ENCODE data around the gene RPTOR.

Gene RPTOR

DNA sequence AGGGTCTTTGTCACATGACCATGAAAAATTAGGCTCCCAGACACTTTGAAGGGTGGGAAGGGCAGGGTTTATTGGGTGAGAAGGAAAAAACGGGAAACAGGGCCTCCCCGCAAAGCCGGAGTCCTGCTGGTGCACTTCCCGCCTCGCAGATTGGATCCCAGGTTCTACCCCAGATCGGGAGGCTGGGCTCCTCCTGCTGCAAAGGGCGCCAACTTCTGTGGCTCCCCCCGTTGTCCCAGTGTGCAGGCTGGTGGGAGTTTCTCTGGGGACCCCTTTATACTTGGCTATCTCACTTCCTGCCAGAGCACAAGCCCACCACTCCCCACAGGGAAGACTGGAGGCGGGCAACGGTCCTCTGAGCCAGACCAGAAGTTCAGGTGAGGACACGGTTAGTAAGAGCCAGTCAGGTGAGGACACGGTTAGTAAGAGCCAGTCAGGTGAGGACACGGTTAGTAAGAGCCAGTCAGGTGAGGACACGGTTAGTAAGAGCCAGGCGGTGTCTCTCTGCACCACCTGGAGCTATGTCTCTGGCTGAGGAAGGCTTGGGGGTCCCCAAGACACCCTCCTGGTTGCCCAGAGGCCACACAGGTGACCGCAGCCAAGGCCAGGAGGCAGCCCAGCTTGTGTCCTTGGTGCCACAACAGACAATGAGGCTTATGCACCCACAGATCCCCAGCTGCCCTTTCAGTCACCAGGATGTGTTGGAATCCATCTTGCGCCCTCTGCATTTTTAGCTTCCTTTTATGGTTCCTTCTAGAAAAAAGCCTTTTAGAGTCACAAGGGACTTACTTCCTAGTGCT, 398.9 kb downstream of the RPTOR start:
- no peak for DNase-seq (ENCODE audit: low read depth in 2 of 2)

DNA sequence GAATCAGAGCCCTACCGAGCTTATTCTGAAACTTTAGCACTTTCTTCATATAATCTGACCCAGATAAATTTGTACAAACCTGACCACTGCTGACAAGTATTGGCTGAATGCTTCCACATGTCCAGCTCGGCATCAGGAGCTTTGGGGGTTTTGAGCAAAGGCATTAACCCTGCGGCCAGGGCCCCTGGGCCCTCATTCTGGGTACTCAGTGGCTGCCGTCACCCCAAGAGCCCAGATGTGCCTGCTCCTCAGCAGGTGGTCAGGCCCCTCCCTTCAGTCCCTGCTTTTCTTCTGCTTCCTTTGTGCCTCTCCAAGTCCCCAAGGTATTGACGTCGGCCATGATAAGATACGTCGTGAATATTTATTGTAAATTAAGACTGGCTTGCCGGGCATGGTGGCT, 399.7 kb downstream of the RPTOR start:
- DNase-seq (ENCODE audit: low read depth in 2 of 2), result no peak

DNA sequence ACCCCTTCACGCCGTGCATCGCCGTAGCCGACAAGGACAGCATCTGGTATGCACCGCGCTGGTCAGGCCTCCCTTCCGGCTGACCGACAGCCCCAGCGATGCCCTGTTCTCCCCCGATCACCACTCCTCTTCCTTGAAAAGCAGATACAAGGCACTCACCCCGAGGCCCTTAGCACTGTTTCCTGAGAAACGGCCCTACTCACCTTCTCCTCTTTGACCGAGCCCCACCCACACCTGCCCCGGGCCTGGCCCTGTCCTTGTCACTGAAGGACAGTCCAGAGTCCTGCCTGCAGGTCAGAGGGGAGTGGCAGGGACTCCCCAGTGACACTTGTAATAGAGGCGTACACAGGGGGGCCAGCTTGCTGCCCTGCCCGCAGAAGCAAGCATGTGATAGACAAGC, 401.1 kb downstream of the RPTOR start:
- no peak for DNase-seq (ENCODE audit: low read depth in 2 of 2)

DNA sequence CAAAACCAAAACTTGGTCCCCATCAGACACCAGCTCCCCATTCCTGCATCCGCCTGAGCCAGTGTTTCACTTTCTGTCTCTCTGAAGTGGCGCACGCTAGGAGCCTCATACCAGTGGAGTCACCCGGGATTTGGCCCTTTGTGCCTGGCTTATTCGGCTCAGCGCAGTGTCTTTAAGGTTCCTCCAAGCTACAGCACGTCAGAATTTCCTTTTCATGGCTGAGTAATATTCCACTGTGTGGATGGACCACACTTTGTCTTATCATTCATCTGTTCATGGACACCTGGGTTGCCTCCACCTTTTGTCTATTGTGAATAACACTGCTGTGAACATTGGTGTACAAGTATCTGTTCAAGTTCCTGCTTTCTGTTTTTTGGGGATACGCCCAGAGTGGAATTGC, 401.8 kb downstream of the RPTOR start:
- DNase-seq (ENCODE audit: low read depth in 2 of 2), result no peak

DNA sequence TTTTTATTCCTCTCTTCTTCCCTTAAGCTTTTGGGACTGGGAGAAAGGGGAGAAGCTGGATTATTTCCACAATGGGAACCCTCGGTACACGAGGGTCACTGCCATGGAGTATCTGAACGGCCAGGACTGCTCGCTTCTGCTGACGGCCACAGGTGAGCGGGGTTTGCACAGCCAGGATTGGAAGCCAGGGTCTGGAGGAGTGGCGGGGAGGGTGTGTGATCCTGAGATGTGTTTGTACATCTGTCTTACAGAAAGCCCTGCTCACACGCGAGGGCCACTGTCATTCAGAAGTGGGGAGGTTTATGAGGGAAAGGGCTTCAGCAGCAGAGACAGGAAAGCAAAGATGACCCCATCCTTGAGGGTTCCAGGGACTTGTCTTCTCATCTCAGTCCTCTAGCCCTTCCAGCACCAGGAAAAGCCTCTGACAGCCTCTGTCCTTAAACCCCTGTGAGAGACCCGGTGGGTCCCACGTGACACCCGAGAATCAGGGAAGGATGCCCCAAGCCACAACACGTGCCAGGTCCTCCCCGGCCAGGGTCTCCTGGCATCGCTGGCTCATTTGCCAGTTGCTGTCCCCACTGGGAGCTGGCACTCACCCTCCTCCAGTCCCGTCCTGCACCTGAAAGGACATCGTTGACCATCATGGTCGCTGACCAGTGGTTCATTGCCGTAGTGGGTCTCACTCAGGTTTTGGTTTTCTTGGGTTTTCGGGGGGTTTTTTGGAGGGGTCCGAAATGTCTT, 402.7 kb downstream of the RPTOR start:
- DNase-seq (ENCODE audit: low read depth in 2 of 2), result no peak

DNA sequence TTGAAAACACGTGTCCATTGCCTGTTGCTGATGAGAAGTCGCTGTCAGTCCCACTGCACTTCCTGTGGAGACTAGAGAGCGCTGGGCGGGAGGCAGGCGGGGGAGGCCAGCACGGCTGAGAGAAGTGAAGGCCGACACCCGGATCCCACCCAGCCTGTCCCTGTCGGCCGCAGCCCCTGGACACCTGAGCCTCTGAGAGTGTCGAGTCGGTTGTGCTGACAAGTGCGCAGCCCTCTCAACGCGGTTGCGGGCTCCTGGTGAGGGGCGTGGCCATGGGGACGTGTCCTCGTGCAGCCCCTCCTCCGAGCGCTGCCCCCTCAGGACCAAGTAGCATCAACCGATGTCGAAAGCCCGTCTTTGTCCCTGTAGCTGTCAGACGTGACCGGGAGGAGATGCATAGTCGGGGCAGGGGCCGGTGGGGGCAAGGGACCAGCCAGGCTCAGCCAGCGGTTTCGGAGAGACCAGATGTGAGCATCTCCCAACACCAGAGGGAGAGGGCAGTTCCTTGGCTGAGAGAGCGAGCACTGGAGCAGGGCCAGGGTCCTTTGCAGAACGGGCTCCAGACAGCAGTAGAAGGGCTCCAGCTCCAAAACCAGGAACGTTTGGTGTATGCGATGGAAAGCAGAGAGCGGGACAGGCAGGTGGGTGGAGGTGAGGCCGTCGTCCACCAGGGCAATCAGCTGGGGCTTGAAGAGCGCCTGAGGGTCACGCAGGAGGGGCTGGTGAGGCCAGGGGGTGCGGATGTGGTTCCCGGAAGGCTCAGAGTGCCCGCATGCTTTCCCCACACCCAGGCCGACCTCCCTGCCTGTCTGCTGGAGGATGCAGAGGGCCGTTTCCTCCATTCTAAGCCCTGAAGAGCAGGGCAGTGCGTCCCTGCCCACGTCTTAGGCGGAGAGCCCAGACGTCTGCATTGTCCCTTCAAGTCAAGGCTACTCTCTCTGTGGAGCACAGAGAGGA, 403.7 kb downstream of the RPTOR start:
- DNase-seq (ENCODE audit: low read depth in 2 of 2), result no peak

DNA sequence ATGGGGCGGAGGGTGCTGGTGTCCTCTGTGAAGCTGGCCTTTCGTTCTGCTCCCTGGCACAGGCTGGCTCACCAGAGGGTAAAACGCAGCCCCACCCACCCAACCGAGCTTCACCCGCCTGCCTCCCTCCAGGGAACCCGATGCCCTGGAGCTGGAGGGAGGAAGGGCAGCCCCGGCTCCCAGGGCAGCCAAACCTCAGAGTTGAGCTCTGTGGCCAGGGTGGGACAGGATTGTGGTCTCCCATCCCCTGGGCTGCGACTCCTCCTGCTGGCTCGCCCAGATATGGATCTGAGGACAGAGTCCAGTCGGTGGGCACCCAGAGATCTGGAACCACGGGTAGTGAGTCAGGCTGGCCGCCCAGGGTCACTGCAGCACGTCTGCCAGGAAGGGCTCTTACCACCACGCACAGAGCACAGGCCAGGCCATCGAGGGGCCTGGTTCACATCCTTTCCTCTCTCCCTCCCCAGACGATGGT, 404.4 kb downstream of the RPTOR start:
- DNase-seq (ENCODE audit: low read depth in 2 of 2), result no peak

DNA sequence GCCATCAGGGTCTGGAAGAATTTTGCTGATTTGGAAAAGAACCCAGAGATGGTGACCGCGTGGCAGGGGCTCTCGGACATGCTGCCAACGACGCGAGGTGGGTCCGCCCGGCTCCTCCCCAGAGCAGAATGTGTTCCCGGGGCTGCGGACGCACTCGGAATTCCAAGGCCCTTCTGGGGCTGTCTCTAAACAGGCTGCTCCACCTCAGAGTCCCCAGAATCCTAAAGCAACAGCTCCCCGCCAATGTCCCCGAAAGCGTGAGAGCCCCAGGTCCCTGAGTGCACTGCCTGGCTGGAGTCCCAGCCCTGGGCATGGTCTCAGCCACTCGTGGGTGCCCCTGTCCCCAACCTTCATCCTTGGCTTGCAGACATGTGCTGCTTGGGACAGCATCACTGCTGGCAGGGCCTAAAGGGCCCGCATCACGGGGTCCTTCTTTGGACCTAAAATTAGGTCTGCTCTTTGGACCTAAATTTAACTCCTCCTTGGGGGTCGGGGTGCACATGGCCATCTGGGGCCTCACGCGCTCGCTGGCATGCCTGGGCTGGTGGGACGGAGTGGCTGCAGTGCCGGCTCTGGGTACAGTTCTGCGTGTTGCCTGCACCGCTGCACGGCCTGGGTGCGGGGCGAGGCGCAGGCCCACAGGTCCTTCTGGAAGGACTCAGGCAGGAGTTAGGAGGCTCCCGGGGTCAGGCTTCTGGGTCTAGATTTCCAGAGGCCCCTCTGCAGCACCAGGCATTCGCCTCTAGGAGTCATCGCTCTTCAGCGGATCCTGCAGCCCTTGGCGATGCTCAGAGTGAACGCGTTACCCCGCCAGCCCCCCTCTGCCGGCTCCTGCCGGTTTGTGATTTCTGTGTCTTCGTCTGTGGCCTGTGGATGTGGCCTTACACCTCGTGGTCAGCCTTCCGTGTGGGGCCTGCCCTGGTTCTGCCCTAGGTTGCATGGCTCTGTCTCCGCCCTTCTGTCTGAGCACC, 405.1 kb downstream of the RPTOR start:
- no peak for DNase-seq (ENCODE audit: low read depth in 2 of 2)

DNA sequence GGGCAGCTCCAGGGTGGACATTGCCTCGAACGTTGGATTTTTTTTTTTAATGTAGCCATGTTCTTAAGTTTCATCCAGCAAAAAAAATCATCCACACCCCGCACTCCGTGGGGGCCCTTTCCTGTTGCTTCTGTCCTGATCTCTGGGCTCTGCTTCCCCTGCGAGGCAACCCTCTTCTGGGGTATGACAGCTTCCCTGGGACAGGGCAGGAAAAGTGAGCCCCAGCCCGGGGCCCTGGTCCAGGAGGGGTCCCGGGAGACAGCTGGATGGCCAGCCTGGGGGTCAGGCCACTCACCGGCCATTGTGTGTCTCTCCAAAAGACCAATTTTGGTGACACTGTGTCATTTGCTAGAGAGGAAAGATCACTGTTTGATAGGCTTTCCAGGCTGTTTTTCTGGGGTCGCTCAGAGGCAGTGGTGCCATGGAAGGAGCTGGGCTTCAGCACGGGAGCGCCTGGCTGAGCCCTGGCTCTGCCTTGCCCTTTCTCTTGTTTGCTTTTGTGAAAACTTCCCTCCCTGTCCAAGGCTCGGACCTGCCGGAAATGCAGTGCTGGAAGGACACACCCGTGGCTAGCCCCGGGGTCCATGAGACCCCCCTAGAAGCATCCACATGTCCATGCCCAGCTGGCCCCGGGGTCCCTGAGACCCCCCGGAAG, 406.0 kb downstream of the RPTOR start:
- DNase-seq (ENCODE audit: low read depth in 2 of 2), result no peak

DNA sequence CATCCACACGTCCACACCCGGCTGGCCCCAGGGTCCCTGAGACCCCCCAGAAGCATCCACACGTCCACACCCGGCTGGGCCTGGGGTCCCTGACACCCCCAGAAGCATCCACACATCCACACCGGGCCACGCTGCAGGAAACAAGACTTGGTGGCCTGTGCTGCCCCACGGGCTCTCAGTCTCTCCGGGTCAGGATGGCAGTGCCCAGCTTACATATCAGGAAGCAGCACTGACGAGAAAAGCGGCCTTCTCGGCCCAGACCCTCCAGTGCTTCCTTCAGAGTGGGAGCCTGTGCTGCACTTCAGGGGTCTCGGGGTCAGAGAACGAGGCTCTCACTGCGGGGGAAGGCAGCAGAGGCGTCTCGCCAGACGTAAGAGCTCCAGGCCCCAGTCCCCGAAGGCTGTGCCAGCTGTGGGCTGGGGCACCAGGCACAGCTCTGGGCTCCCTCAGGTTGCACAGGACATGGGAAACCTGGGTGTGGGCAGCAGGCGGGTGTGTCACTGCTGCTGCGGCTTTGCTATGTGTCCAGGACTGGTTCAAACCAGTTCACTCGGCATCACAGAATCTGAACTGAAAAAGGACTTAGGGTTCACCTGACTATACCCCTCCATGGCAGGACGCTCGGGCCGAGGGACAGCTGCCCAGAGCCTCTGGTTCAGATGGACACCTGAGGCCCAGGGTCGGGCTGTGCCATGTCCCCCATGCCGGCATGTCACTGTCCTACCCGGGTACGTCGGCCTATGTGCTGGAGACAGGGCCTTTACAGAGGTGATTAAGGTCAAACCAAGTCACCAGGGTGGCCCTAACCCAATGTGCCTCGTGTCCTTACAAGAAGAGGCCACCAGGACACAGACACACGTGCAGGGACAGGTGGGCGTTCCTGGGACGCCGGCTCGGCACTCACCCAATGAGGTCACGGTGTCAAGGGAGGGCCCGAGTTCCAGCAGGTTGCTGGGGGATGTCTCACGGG, 406.8 kb downstream of the RPTOR start:
- no peak for DNase-seq (ENCODE audit: low read depth in 2 of 2)

DNA sequence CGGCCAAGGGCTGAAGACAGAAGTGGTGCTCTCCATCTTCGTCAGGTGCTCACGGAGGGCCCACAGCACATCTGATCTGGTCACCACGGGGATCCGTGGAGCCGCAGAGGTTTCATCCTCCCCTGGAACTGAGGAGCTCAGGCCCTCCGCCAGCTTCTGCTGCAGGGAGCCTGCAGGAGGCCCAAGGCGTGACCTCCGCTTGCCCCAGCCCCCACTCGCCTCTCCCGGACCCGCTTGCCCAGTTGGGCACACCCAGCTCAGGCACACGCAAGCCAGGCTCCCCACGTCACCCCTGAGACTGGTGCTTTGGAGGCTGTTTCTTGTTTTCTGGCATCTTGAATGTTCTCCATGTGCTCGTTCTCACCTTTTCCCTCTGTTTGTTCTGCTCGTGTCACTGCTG, 407.7 kb downstream of the RPTOR start:
- DNase-seq (ENCODE audit: low read depth in 2 of 2), result no peak

DNA sequence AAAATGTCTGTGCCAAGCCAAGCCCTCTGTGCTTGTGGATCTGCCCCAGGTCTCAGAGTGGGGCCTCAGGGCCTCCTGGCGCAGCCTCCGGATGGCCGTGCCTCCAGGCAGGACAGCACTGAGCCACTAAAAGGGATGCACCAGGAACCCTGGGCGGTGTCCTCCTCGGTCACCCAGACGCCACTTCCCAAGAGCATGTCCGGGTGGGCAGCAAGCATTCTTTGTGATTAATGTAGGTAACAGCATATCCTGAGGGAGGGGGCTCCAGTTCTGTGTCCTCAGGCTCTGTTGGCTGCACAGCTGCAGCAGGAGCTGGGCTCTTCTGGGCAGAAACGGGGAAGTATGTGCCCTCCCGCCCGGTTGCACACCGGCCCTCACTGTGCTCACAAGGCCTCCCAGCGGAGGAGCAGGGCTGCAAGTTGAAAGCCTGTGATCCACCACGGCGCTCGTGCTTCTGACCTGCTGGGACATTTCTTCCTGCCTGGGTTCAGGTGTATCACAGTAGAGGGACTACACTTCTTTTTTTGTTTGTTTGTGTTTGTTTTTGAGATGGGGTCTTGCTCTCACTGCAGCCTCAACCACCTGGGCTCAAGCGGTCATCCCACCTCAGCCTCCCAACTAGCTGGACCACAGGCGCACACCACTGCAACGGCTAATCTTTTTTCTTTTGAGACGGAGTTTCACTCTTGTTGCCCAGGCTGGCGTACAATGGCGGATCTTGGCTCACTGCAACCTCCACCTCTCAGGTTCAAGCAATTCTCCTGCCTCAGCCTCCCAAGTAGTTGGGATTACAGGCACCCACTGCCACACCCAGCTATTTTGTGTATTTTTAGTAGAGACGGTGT, 409.1 kb downstream of the RPTOR start:
- no peak for DNase-seq (ENCODE audit: low read depth in 2 of 2)

DNA sequence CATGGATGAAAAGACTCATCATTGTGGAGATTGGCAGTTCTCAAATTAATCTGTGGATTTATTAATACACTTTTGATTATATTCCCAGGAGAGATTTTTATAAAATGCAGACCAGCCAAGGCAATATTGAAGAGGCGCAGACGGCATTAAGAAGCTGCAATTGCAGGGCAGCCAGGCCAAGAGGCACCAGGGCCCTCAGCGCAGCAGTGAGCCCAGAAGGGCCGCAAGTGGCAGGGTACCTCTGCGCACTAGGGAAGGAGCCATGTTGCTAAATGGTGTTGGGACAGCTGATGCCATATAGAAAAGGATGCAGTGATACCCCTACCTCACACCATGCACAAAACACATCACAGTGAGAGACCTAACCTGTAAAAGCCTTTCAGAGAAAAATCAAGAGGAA, 410.4 kb downstream of the RPTOR start:
- no peak for DNase-seq (ENCODE audit: low read depth in 2 of 2)

DNA sequence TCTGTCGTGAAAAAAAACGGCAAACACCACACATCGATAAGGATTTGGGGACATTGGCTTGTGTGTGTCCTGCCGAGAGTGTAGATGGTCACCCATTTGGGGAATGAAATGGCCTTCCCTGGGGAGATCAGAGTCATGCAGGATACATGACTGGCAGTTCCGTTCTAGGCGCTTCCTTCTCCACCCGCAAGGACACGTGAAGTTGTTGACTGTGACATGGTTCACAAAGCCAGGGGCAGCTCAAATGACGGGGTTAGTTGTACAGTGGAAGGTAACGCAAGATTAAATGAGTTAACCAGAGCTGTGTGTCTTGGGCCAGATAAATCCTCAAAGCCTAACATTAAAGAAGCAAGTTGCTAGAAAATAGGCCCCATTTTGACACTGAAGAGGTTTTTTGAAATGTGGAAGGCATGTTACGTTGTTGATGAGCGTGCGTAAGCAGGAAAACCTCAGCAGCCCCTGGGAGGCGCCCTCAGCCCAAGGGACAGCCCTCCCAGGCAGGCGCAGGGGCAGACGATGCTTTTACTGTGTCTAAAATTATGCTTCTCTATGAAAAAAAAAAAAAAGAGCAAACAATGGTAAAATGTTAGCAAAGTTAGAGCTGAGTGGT, 411.1 kb downstream of the RPTOR start:
- no peak for DNase-seq (ENCODE audit: low read depth in 2 of 2)

DNA sequence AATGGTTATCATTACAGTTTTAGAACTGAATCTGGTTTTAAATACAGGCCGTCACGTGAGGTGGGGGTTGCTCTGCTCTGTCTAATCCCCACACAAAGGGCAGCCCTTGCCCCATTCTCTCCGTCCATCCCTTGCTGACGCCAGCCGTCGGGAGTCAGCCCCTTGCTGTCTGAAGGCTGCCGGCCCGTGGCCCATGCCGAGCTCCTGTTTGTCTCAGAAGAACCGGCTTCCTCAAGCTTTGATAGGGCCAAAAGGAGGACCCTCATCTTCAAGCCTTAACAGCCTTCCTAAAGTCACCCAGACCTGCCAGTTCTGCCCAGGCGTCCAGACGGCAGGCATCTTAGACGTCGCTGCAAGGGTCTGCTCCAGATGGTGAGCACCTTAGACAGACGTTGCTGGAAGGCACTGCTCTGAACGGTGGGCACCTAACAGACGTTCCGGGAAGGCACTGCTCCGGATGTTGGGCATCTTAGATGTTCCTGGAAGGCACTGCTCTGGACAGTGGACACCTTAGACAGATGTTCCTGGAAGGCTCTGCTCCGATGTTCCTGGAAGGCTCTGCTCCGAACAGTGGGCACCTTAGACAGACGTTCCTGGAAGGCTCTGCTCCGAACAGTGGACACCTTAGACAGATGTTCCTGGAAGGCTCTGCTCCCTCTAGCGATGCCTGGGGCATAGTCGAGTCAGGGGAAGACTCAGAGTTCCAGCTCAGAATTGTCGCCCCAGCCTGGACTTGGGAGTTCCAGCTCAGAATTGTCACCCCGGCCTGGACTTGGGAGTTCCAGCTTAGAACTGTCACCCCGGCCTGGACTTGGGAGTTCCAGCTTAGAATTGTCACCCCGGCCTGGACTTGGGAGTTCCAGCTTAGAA, 411.9 kb downstream of the RPTOR start:
- no peak for DNase-seq (ENCODE audit: low read depth in 2 of 2)

DNA sequence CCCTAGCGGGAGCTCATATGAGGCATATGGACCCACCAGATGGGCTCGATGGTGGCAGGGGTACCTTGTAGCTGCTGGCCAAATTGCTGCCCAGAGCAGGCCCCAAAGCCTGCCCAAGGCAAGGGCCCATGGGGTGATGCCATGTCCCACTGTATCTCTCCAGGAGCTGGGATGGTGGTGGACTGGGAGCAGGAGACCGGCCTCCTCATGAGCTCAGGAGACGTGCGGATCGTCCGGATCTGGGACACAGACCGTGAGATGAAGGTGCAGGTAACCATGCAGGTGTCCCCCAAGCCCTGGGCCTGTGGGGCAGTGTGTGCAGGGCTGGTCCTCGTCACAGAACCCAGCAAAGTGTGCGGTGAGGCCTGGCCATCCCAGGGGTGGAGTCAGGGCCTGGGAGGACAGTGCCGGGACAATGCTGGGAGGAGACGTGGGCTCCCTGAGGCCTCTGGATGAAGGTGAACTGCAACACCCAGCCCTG, 412.9 kb downstream of the RPTOR start:
- no peak for DNase-seq (ENCODE audit: low read depth in 2 of 2)

All from stimulated activated CD4-positive, alpha-beta T cell treated with anti-CD3 and anti-CD28 coated beads, Interleukin-12 subunit alpha, Interleukin-12 subunit beta, amount 100 ng/mL, for 24 hours (primary cell).